HepG2 (cell line): Measurements from ENCODE around the gene GON7. TPM values are rescaled to one million over a fixed set of nuclear protein-coding genes. Genes with fewer than 3 reads are reported as not detected.
A peak's percentile ranks its signal among the peaks of the same experiment; 100 is the strongest.

Experiments
- CC2D1A ChIP-seq: sonication (generic); formaldehyde crosslinking; IDR thresholded peaks from 2 replicates; pipeline ENCODE4 v1.8.1; 2023; ENCODE audit warnings: mild to moderate bottlenecking, missing genetic modification reagents
- HNRNPUL1 ChIP-seq: fragments of 200-400 bp; formaldehyde crosslinking; IDR thresholded peaks from 2 replicates; pipeline ENCODE4 v1.6.1; 2017; ENCODE audit warnings: low read depth, mild to moderate bottlenecking, low read length, moderate library complexity
- MYC ChIP-seq: sonication (generic); formaldehyde crosslinking; IDR thresholded peaks from 2 replicates; pipeline ENCODE4 v1.9.0; 2021; ENCODE audit warnings: missing genetic modification reagents, borderline replicate concordance
- POLR2A ChIP-seq, 2 experiments: IDR thresholded peaks; 2 replicates each; pipeline ENCODE4 v1.6.1; 2011; ENCODE audit warnings: low read depth in 2 of 2, low read length in 2 of 2, mild to moderate bottlenecking in 1 of 2, moderate library complexity in 1 of 2; ENCODE audit not compliant: insufficient read depth in 1 of 2
- TGIF2 ChIP-seq: IDR thresholded peaks from 2 replicates; pipeline ENCODE4 v1.6.1; 2016; ENCODE audit warnings: control low read depth, missing compliant biosample characterization
- ZBTB20 ChIP-seq: sonication (generic); formaldehyde crosslinking; IDR thresholded peaks from 2 replicates; pipeline ENCODE4 v1.8.1; 2023; ENCODE audit warnings: missing genetic modification reagents, low read depth, mild to moderate bottlenecking, borderline replicate concordance
- ZNF230 ChIP-seq: sonication (generic); formaldehyde crosslinking; IDR thresholded peaks from 2 replicates; pipeline ENCODE4 v1.4.0; 2020; ENCODE audit warnings: mild to moderate bottlenecking, missing genetic modification reagents
- ZNF34 ChIP-seq: sonication (generic); formaldehyde crosslinking; IDR thresholded peaks from 2 replicates; pipeline ENCODE4 v1.4.0; 2020; ENCODE audit warnings: mild to moderate bottlenecking, missing genetic modification reagents, borderline replicate concordance
- ZNF343 ChIP-seq: sonication (generic); formaldehyde crosslinking; IDR thresholded peaks from 2 replicates; pipeline ENCODE4 v1.4.0; 2020; ENCODE audit warnings: mild to moderate bottlenecking, missing genetic modification reagents
- ZNF547 ChIP-seq: sonication (generic); formaldehyde crosslinking; IDR thresholded peaks from 2 replicates; pipeline ENCODE4 v1.5.1; 2020; ENCODE audit warnings: mild to moderate bottlenecking, missing genetic modification reagents
- ZNF749 ChIP-seq: sonication (generic); formaldehyde crosslinking; IDR thresholded peaks from 2 replicates; pipeline ENCODE4 v1.8.0; 2022; ENCODE audit warnings: mild to moderate bottlenecking, missing genetic modification reagents, moderate library complexity, borderline replicate concordance
- ZNF780A ChIP-seq: sonication (generic); formaldehyde crosslinking; IDR thresholded peaks from 2 replicates; pipeline ENCODE4 v1.8.0; 2022; ENCODE audit warnings: mild to moderate bottlenecking, missing genetic modification reagents, moderate library complexity
- polyA plus RNA-seq, 8 experiments: library from polyadenylated mRNA; depleted of rRNA in 3 of 8; stranded (reverse) in 7 of 8; unstranded in 1 of 8; fragments of >200 nt; fragmentation: Illumina TruSeq in 4 of 8; extraction: Trizol in 4 of 8; gene quantifications; 2 replicates each; pipeline versions ENCODE4 v1.2.1 to v1.2.3, GENCODE V29; 2011 to 2016; ENCODE audit warnings: low read depth in 4 of 8, missing spikeins in 1 of 8, mixed read lengths in 1 of 8; ENCODE audit not compliant: insufficient read depth in 1 of 8
- total RNA-seq, 5 experiments: library from RNA; depleted of rRNA; stranded (reverse); fragments of >200 nt; fragmentation: Illumina TruSeq; extraction: Trizol; gene quantifications; 2 replicates each; pipeline ENCODE4 v1.2.3, GENCODE V29; 2016; ENCODE audit warnings: low read depth in 1 of 5
- TF ChIP-seq, protein P1 (sequence below): sonication (generic); formaldehyde crosslinking; IDR thresholded peaks from 2 replicates; pipeline ENCODE4 v1.4.0; 2020; ENCODE audit warnings: mild to moderate bottlenecking, missing genetic modification reagents
- TF ChIP-seq, protein P2 (sequence below): sonication (generic); formaldehyde crosslinking; IDR thresholded peaks from 2 replicates; pipeline ENCODE4 v1.8.1; 2023; ENCODE audit warnings: mild to moderate bottlenecking, moderate library complexity, missing genetic modification reagents
- TF ChIP-seq, protein P3 (sequence below): sonication (generic); formaldehyde crosslinking; IDR thresholded peaks from 2 replicates; pipeline ENCODE4 v1.4.0; 2020; ENCODE audit warnings: missing genetic modification reagents
- TF ChIP-seq, protein P4 (sequence below): sonication (generic); formaldehyde crosslinking; IDR thresholded peaks from 2 replicates; pipeline ENCODE4 v1.8.0; 2022; ENCODE audit warnings: low read depth, missing genetic modification reagents
- TF ChIP-seq, protein P5 (sequence below): sonication (generic); formaldehyde crosslinking; IDR thresholded peaks from 2 replicates; pipeline ENCODE4 v1.4.0; 2020; ENCODE audit warnings: missing genetic modification reagents
- TF ChIP-seq, protein P6 (sequence below): sonication (generic); formaldehyde crosslinking; IDR thresholded peaks from 2 replicates; pipeline ENCODE4 v1.8.1; 2023; ENCODE audit warnings: missing genetic modification reagents, inconsistent platforms, borderline replicate concordance
- TF ChIP-seq, protein P7 (sequence below): sonication (generic); formaldehyde crosslinking; IDR thresholded peaks from 2 replicates; pipeline ENCODE4 v1.4.0; 2020; ENCODE audit warnings: missing genetic modification reagents, borderline replicate concordance

GON7 gene
- total and polyA plus RNA-seq, 2 of the 13 experiments (the other 11 are each of a cell fraction or from before 2014, with no cell fraction given) = 11.9 to 28.0 TPM

DNA sequence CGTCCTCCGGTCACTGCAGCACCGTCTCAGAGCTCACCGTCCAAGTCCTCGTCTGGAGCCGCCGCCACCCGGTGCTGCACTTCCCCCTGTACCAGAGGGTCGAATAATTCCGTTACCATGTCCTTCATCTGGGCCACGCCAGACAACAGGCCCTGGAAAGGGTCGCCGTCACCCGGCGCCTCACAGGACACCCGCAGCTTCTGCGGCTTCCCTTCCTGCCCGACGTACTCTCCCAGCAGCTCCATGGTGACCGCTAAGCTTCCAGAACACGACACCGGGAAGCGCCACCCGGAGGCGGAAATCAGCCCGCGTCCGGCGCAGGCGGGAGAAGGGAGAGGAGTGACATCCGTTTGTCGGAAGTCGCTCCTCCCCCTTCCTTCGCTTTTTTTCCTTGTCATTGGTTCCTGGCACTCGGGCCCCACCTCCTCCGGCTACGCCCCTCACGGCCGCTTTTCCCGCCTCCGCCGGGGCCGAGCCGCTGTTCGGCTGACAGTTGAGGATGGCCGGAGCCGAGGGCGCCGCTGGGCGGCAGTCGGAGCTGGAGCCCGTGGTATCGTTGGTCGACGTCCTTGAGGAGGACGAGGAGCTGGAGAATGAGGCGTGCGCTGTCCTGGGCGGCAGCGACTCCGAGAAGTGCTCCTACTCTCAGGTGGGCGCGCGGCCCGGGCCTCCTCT, at the start of gene GON7, which contains the start of gene UBR7 (continued):
- TF ChIP-seq, protein P1, sequence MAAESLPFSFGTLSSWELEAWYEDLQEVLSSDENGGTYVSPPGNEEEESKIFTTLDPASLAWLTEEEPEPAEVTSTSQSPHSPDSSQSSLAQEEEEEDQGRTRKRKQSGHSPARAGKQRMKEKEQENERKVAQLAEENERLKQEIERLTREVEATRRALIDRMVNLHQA = no peak
- no peak; the same call in 1 of the 2 replicates for TF ChIP-seq ZNF230
- TF ChIP-seq, protein P2, sequence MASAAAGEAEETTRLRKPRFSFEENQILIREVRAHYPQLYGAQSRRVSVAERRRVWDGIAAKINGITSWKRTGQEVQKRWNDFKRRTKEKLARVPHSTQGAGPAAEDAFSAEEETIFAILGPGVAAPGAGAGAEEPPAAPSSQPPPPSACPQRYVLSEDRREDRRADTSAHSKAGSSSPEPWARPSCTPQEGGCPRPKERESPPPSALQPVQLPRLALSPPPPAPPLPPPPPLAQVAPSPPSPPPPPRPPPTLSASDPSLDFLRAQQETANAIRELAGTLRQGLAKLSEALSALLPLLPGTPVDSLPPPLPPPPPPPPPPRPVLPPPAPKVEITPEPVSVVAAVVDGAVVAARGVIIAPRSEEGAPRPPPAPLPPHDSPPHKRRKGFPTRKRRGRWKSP = 0 out of 2 replicates have a peak, but pooled peaks have one; percentile 50
- no peak for TF ChIP-seq CC2D1A (CRISPR knock-in tag)
- TF ChIP-seq ZNF343 (CRISPR knock-in tag) = no peak
- peak; percentile 67; the same call in 1 of the 2 replicates for TF ChIP-seq ZNF749 (CRISPR knock-in tag)
- TF ChIP-seq ZNF34 (CRISPR knock-in tag) = no peak
- no peak for TF ChIP-seq HNRNPUL1
- TF ChIP-seq, protein P3, sequence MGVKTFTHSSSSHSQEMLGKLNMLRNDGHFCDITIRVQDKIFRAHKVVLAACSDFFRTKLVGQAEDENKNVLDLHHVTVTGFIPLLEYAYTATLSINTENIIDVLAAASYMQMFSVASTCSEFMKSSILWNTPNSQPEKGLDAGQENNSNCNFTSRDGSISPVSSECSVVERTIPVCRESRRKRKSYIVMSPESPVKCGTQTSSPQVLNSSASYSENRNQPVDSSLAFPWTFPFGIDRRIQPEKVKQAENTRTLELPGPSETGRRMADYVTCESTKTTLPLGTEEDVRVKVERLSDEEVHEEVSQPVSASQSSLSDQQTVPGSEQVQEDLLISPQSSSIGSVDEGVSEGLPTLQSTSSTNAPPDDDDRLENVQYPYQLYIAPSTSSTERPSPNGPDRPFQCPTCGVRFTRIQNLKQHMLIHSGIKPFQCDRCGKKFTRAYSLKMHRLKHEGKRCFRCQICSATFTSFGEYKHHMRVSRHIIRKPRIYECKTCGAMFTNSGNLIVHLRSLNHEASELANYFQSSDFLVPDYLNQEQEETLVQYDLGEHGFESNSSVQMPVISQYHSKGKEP (CRISPR knock-in tag) = no peak
- TF ChIP-seq, protein P4, sequence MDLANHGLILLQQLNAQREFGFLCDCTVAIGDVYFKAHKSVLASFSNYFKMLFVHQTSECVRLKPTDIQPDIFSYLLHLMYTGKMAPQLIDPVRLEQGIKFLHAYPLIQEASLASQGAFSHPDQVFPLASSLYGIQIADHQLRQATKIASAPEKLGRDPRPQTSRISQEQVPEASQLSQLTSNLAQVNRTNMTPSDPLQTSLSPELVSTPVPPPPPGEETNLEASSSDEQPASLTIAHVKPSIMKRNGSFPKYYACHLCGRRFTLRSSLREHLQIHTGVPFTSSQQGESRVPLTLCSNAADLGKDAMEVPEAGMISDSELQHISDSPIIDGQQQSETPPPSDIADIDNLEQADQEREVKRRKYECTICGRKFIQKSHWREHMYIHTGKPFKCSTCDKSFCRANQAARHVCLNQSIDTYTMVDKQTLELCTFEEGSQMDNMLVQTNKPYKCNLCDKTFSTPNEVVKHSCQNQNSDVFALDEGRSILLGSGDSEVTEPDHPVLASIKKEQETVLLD (CRISPR knock-in tag) = no peak; the same call in 1 of the 2 replicates
- peak; percentile 87; the same call in 1 of the 2 replicates for TF ChIP-seq TGIF2
- TF ChIP-seq, protein P5, sequence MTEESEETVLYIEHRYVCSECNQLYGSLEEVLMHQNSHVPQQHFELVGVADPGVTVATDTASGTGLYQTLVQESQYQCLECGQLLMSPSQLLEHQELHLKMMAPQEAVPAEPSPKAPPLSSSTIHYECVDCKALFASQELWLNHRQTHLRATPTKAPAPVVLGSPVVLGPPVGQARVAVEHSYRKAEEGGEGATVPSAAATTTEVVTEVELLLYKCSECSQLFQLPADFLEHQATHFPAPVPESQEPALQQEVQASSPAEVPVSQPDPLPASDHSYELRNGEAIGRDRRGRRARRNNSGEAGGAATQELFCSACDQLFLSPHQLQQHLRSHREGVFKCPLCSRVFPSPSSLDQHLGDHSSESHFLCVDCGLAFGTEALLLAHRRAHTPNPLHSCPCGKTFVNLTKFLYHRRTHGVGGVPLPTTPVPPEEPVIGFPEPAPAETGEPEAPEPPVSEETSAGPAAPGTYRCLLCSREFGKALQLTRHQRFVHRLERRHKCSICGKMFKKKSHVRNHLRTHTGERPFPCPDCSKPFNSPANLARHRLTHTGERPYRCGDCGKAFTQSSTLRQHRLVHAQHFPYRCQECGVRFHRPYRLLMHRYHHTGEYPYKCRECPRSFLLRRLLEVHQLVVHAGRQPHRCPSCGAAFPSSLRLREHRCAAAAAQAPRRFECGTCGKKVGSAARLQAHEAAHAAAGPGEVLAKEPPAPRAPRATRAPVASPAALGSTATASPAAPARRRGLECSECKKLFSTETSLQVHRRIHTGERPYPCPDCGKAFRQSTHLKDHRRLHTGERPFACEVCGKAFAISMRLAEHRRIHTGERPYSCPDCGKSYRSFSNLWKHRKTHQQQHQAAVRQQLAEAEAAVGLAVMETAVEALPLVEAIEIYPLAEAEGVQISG (CRISPR knock-in tag) = peak; percentile 87
- peak; percentile 76 to 82 for TF ChIP-seq POLR2A (IDR thresholded peaks at IDR 0.05; ENCODE audit: insufficient read depth in 1 of 2, low read depth in 2 of 2, low read length in 2 of 2)
- TF ChIP-seq, protein P6, sequence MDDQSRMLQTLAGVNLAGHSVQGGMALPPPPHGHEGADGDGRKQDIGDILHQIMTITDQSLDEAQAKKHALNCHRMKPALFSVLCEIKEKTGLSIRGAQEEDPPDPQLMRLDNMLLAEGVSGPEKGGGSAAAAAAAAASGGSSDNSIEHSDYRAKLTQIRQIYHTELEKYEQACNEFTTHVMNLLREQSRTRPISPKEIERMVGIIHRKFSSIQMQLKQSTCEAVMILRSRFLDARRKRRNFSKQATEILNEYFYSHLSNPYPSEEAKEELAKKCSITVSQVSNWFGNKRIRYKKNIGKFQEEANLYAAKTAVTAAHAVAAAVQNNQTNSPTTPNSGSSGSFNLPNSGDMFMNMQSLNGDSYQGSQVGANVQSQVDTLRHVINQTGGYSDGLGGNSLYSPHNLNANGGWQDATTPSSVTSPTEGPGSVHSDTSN = no peak
- TF ChIP-seq ZBTB20 (CRISPR knock-in tag) = no peak; the same call in none of the 2 replicates
- TF ChIP-seq, protein P7, sequence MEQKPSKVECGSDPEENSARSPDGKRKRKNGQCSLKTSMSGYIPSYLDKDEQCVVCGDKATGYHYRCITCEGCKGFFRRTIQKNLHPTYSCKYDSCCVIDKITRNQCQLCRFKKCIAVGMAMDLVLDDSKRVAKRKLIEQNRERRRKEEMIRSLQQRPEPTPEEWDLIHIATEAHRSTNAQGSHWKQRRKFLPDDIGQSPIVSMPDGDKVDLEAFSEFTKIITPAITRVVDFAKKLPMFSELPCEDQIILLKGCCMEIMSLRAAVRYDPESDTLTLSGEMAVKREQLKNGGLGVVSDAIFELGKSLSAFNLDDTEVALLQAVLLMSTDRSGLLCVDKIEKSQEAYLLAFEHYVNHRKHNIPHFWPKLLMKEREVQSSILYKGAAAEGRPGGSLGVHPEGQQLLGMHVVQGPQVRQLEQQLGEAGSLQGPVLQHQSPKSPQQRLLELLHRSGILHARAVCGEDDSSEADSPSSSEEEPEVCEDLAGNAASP = no peak; the same call in 1 of the 2 replicates
- no peak for TF ChIP-seq ZNF780A (CRISPR knock-in tag)
- peak; percentile 72; the same call in 1 of the 2 replicates for TF ChIP-seq MYC (CRISPR knock-in tag)
- TF ChIP-seq ZNF547 = no peak
